ENCODE measurements around the gene CDH23. TPM values are rescaled to one million over a fixed set of nuclear protein-coding genes. Genes with fewer than 3 reads are reported as not detected.

CDH23 gene
- total RNA-seq, 1 experiment from 2014 or later = 7.8 TPM

- Histone ChIP-seq H3K79me2 (ENCODE audit: low read depth) (no peaks in the 10 kb centered on the region), H3K27me3 (ENCODE audit: insufficient read depth, low read depth) (no peaks in the 10 kb centered on the region), H3K4me3 (no peak overlapping the region), H3K36me3 (ENCODE audit: low read depth) (no peaks in the 10 kb centered on the region), H3F3A (ENCODE audit: insufficient read depth, low read depth) (no peaks in the 10 kb centered on the region), H3K4me2 (no peak overlapping the region), H3K9me3 (ENCODE audit: insufficient read depth, low read depth) (no peaks in the 10 kb centered on the region), H3K9me2 (ENCODE audit: insufficient read depth) (no peaks in the 10 kb centered on the region), H3K27ac (no peak overlapping the region), H3K4me1 (replicated peaks; ENCODE audit: insufficient read depth) (no peaks in the 10 kb centered on the region), H4K20me1 (ENCODE audit: insufficient read depth) (0 out of 2 replicates have a peak, but pooled peaks cover 3% of the 10 kb centered on the region), H2AFZ (no peak overlapping the region)
- intact Hi-C loops (cut with micrococcal nuclease; ENCODE audit: unreplicated experiment) = no loop called here
- CTCF ChIA-PET = no interaction called here
- POLR2A ChIA-PET (ENCODE audit: unreplicated experiment) = no interaction called here
- no TSS peak for BruUV-seq (replicated peaks)
- DNase-seq = no peak
- TF ChIP-seq, protein P1, sequence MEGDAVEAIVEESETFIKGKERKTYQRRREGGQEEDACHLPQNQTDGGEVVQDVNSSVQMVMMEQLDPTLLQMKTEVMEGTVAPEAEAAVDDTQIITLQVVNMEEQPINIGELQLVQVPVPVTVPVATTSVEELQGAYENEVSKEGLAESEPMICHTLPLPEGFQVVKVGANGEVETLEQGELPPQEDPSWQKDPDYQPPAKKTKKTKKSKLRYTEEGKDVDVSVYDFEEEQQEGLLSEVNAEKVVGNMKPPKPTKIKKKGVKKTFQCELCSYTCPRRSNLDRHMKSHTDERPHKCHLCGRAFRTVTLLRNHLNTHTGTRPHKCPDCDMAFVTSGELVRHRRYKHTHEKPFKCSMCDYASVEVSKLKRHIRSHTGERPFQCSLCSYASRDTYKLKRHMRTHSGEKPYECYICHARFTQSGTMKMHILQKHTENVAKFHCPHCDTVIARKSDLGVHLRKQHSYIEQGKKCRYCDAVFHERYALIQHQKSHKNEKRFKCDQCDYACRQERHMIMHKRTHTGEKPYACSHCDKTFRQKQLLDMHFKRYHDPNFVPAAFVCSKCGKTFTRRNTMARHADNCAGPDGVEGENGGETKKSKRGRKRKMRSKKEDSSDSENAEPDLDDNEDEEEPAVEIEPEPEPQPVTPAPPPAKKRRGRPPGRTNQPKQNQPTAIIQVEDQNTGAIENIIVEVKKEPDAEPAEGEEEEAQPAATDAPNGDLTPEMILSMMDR (conservative IDR thresholded peaks at IDR 0.05) = no peak
- no peak for TF ChIP-seq EZH2 (IDR thresholded peaks at IDR 0.05; ENCODE audit: low read depth)
Measured at GRCh38 chr10:71504168-71504567, 107.4 kb downstream of the CDH23 start.

DNA sequence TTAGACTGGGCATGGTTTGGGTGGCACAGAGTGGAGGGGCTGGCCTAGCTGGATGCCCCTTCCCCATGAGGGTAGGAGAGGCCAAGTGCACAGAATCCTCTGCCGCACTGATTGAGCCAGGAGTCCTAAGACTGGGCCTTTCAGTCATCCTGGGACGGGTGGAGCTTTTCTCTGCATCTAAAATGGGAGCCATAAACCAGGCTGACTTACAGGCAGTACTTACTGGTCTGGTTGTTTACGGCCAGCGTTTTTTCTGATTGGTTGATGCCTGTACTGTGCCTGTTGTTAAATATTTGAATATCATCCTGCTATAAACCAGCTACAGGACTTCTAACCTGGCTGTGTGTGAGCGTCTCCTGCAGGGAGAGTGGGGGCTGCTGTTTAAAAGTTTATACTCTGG is 107.8 kb downstream of the CDH23 start:
- H3K4me2 ChIP-seq = no peak overlapping the region
- CTCF ChIA-PET = no interaction called here
- H3K4me1 ChIP-seq (replicated peaks; ENCODE audit: insufficient read depth) = no peaks in the 10 kb centered on the region
- H3K36me3 ChIP-seq (ENCODE audit: low read depth) = no peaks in the 10 kb centered on the region
- H3K27me3 ChIP-seq (ENCODE audit: insufficient read depth, low read depth) = no peaks in the 10 kb centered on the region
- BruUV-seq (replicated peaks) = no TSS peak
- POLR2A ChIA-PET (ENCODE audit: unreplicated experiment) = no interaction called here
- DNase-seq = no peak
- H3K9me2 ChIP-seq (ENCODE audit: insufficient read depth) = no peaks in the 10 kb centered on the region
- no peak overlapping the region for H3K27ac ChIP-seq
- H3F3A ChIP-seq (ENCODE audit: insufficient read depth, low read depth) = no peaks in the 10 kb centered on the region
- TF ChIP-seq, protein P1 (conservative IDR thresholded peaks at IDR 0.05) = no peak
- TF ChIP-seq EZH2 (IDR thresholded peaks at IDR 0.05; ENCODE audit: low read depth) = no peak
- no peak overlapping the region for H3K4me3 ChIP-seq
- no peak overlapping the region for H2AFZ ChIP-seq
- H4K20me1 ChIP-seq (ENCODE audit: insufficient read depth) = 0 out of 2 replicates have a peak, but pooled peaks cover 3% of the 10 kb centered on the region
- H3K9me3 ChIP-seq (ENCODE audit: insufficient read depth, low read depth) = no peaks in the 10 kb centered on the region; the same call in 1 of the 2 replicates
- intact Hi-C loops (cut with micrococcal nuclease; ENCODE audit: unreplicated experiment) = no loop called here
- no peaks in the 10 kb centered on the region for H3K79me2 ChIP-seq (ENCODE audit: low read depth)

GRCh38 chr10:71505862-71506261 is 109.1 kb downstream of the CDH23 start:
- Histone ChIP-seq H3F3A (ENCODE audit: insufficient read depth, low read depth) (no peaks in the 10 kb centered on the region), H3K4me1 (replicated peaks; ENCODE audit: insufficient read depth) (no peaks in the 10 kb centered on the region), H3K27me3 (ENCODE audit: insufficient read depth, low read depth) (no peaks in the 10 kb centered on the region), H4K20me1 (ENCODE audit: insufficient read depth) (0 out of 2 replicates have a peak, but pooled peaks cover 3% of the 10 kb centered on the region), H3K4me2 (no peak overlapping the region), H3K27ac (no peak overlapping the region), H3K79me2 (ENCODE audit: low read depth) (no peaks in the 10 kb centered on the region), H3K36me3 (ENCODE audit: low read depth) (no peaks in the 10 kb centered on the region), H3K9me2 (ENCODE audit: insufficient read depth) (no peaks in the 10 kb centered on the region), H3K9me3 (ENCODE audit: insufficient read depth, low read depth) (no peaks in the 10 kb centered on the region; the same call in 1 of the 2 replicates), H3K4me3 (no peak overlapping the region), H2AFZ (no peak overlapping the region)
- CTCF ChIA-PET = no interaction called here
- POLR2A ChIA-PET (ENCODE audit: unreplicated experiment) = interaction anchor here (0.6 kb wide), 1 partner anchor 125 kb away, joined by 3 read pairs; no protein-coding TSS in a partner anchor
- TF ChIP-seq, protein P1 (conservative IDR thresholded peaks at IDR 0.05) = no peak
- TF ChIP-seq EZH2 (IDR thresholded peaks at IDR 0.05; ENCODE audit: low read depth) = no peak
- DNase-seq = no peak
- BruUV-seq (replicated peaks) = no TSS peak
- intact Hi-C loops (cut with micrococcal nuclease; ENCODE audit: unreplicated experiment) = no loop called here
